ENCODE results near the gene CD2AP. TPM values are rescaled to one million over a fixed set of nuclear protein-coding genes. Genes with fewer than 3 reads are reported as not detected.
"Not testable (repeated sequence)": the region's sequence is repeated elsewhere in the genome, so short reads cannot be mapped to it uniquely, and the experiment has no call there.

The CD2AP gene
- total RNA-seq, 2 donors from 2014 or later, result 28.5 to 31.0 TPM

- DNase-seq, result no peak
- no peak for TF ChIP-seq POLR2A (IDR thresholded peaks at IDR 0.05)
- TF ChIP-seq, protein P1, sequence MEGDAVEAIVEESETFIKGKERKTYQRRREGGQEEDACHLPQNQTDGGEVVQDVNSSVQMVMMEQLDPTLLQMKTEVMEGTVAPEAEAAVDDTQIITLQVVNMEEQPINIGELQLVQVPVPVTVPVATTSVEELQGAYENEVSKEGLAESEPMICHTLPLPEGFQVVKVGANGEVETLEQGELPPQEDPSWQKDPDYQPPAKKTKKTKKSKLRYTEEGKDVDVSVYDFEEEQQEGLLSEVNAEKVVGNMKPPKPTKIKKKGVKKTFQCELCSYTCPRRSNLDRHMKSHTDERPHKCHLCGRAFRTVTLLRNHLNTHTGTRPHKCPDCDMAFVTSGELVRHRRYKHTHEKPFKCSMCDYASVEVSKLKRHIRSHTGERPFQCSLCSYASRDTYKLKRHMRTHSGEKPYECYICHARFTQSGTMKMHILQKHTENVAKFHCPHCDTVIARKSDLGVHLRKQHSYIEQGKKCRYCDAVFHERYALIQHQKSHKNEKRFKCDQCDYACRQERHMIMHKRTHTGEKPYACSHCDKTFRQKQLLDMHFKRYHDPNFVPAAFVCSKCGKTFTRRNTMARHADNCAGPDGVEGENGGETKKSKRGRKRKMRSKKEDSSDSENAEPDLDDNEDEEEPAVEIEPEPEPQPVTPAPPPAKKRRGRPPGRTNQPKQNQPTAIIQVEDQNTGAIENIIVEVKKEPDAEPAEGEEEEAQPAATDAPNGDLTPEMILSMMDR (IDR thresholded peaks at IDR 0.05), result no peak
- 70% methylated on average over 4 of the region's 4 CpGs for WGBS, 2 donors
- Histone ChIP-seq H3K27me3 (no peaks in the 10 kb centered on the region), H3K4me3 (no peak overlapping the region), H3K27ac (no peak overlapping the region), H3K9me3 (no peaks in the 10 kb centered on the region), H3K36me3 (replicated peaks in 1 of 2; ENCODE audit: insufficient read depth in 1 of 2, low read depth in 2 of 2) (no peaks in the 10 kb centered on the region), H3K4me1 (no peaks in the 10 kb centered on the region)
- no peak for ATAC-seq
- intact Hi-C loops (cut with DNase I), result no loop called here
Measured at GRCh38 chr6:47646689-47647088, 169.1 kb downstream of the CD2AP start.

DNA sequence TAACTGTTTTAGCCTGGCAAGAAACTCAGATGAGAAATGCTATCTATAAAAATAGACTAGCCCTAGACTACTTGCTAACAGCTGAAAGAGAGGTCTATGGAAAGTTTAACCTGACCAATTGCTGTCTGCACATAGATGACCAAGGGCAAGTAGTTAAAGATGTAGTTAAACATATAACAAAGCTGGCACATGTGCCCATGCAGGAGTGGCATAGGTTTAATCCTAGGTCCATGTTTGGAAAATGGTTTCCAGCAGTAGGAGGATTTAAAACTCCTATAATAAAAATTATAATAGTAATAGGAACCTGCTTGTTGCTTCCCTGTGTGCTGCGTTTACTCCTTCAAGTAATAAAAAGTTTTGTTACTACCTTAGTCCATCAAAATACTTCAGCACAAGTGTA lies 169.6 kb downstream of the CD2AP start:
- no peak for TF ChIP-seq POLR2A (IDR thresholded peaks at IDR 0.05)
- TF ChIP-seq, protein P1 (IDR thresholded peaks at IDR 0.05), result no peak
- intact Hi-C loops (cut with DNase I), result no loop called here
- H3K27ac ChIP-seq, result no peak overlapping the region
- DNase-seq (no peak), ATAC-seq (no peak)
- H3K4me1 ChIP-seq, result no peaks in the 10 kb centered on the region
- WGBS, 2 donors, result 79 to 83% methylated on average over 1 of the region's 1 CpG
- H3K36me3 ChIP-seq (replicated peaks in 1 of 2; ENCODE audit: insufficient read depth in 1 of 2, low read depth in 2 of 2), result no peaks in the 10 kb centered on the region
- H3K9me3 ChIP-seq, result no peaks in the 10 kb centered on the region
- H3K27me3 ChIP-seq, result no peaks in the 10 kb centered on the region
- no peak overlapping the region for H3K4me3 ChIP-seq

GRCh38 chr6:47647626-47648025 lies 170.0 kb downstream of the CD2AP start:
- intact Hi-C loops (cut with DNase I); H3K27ac ChIP-seq; H3K4me3 ChIP-seq; DNase-seq; H3K4me1 ChIP-seq; H3K36me3 ChIP-seq (replicated peaks in 1 of 2; ENCODE audit: insufficient read depth in 1 of 2, low read depth in 2 of 2); H3K27me3 ChIP-seq; H3K9me3 ChIP-seq; ATAC-seq: not testable (repeated sequence)
- 58 to 78% methylated on average over 4 of the region's 4 CpGs for WGBS, 2 donors

- Histone ChIP-seq H3K27me3 (no peaks in the 10 kb centered on the region), H3K9me3 (no peaks in the 10 kb centered on the region), H3K27ac (no peak overlapping the region), H3K36me3 (replicated peaks in 1 of 2; ENCODE audit: insufficient read depth in 1 of 2, low read depth in 2 of 2) (no peaks in the 10 kb centered on the region), H3K4me1 (no peaks in the 10 kb centered on the region), H3K4me3 (no peak overlapping the region)
- intact Hi-C loops (cut with DNase I), result no loop called here
- no peak for TF ChIP-seq POLR2A (IDR thresholded peaks at IDR 0.05)
- TF ChIP-seq, protein P1 (IDR thresholded peaks at IDR 0.05), result no peak
- ATAC-seq (no peak), DNase-seq (no peak)
- WGBS, 2 donors, result 80 to 83% methylated on average over 2 of the region's 2 CpGs
Measured at GRCh38 chr6:47648031-47648430, 170.4 kb downstream of the CD2AP start.

- Histone ChIP-seq H3K27me3 (no peaks in the 10 kb centered on the region), H3K4me3 (no peak overlapping the region), H3K27ac (no peak overlapping the region), H3K4me1 (no peaks in the 10 kb centered on the region), H3K36me3 (replicated peaks in 1 of 2; ENCODE audit: insufficient read depth in 1 of 2, low read depth in 2 of 2) (no peaks in the 10 kb centered on the region), H3K9me3 (no peaks in the 10 kb centered on the region)
- TF ChIP-seq, protein P1 (IDR thresholded peaks at IDR 0.05), result no peak
- TF ChIP-seq POLR2A (IDR thresholded peaks at IDR 0.05), result no peak
- WGBS, 2 donors, result 53 to 55% methylated on average over 3 of the region's 3 CpGs
- no peak for ATAC-seq
- DNase-seq, result no peak
- intact Hi-C loops (cut with DNase I), result no loop called here
Measured at GRCh38 chr6:47650553-47651432, 173.2 kb downstream of the CD2AP start.

Data from body of pancreas (tissue), 4 donors.